Measurements from ENCODE around the gene TENM4. TPM values are rescaled to one million over a fixed set of nuclear protein-coding genes. Genes with fewer than 3 reads are reported as not detected.

The TENM4 gene
- total RNA-seq, 2 experiments from 2014 or later, result not detected

DNA sequence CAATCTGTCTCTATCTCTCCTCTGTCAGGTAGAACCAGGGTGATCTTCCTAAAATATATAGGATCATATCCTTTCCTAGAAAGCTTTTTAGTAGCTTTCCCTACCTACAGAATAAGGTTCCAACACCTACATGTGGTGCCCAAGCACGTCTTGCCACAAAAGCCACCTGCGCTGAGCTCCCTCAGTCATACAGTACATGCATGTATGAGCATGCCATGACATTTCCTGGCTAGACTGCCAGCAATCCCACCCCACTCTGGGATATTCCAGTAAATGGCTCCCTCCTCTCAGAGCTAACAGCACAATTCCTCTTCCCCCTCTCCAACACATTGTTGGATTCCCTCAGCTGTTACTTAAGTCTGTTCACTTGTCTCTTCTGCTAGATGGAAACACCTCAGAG, 398.0 kb downstream of the TENM4 start:
- CTCF ChIA-PET (ENCODE audit: unreplicated experiment), result no interaction called here
- intact Hi-C loops (cut with micrococcal nuclease; ENCODE audit: unreplicated experiment), result no loop called here

GRCh38 chr11:79040348-79040747, 400.5 kb downstream of the TENM4 start:
- CTCF ChIA-PET (ENCODE audit: unreplicated experiment), result no interaction called here
- no peaks in the 10 kb centered on the region for H3K9me2 ChIP-seq (ENCODE audit: insufficient read depth, low read length)
- DNase-seq (ENCODE audit: low spot score), result no peak
- H4K20me1 ChIP-seq (ENCODE audit: insufficient read depth, low read length), result no peaks in the 10 kb centered on the region
- H3K9me3 ChIP-seq (ENCODE audit: low read length), result no peaks in the 10 kb centered on the region
- no peaks in the 10 kb centered on the region for H3K4me1 ChIP-seq (ENCODE audit: insufficient read depth, low read length, poor library complexity, severe bottlenecking)
- H2AFZ ChIP-seq (ENCODE audit: low read length), result no peak overlapping the region
- no peak overlapping the region for H3K27ac ChIP-seq (ENCODE audit: low read depth, low read length, poor library complexity, severe bottlenecking)
- BruUV-seq (replicated peaks), result no TSS peak
- no peak overlapping the region for H3K4me2 ChIP-seq (ENCODE audit: low read length)
- POLR2A ChIA-PET, result interaction anchor here (0.5 to 0.7 kb wide), 2 partner anchors 10 to 1496 kb away, joined by 3 to 6 read pairs; no protein-coding TSS in a partner anchor
- no peaks in the 10 kb centered on the region for H3K79me2 ChIP-seq (ENCODE audit: insufficient read depth, low read depth, low read length)
- intact Hi-C loops (cut with micrococcal nuclease; ENCODE audit: unreplicated experiment), result no loop called here
- TF ChIP-seq CTCF (conservative IDR thresholded peaks at IDR 0.05; ENCODE audit: low read length) (no peak), EZH2phosphoT487 (IDR thresholded peaks at IDR 0.05; ENCODE audit: borderline replicate concordance, low read depth, low read length) (no peak)
- no peak overlapping the region for H3K4me3 ChIP-seq (ENCODE audit: low read depth, low read length, poor library complexity, severe bottlenecking)
- no peaks in the 10 kb centered on the region for H3K36me3 ChIP-seq (ENCODE audit: insufficient read depth, low read length)

More for the DNA sequence above, 398.0 kb downstream of the TENM4 start:
- Histone ChIP-seq H3K9me3 (ENCODE audit: low read length) (no peaks in the 10 kb centered on the region), H3K4me1 (ENCODE audit: insufficient read depth, low read length, poor library complexity, severe bottlenecking) (no peaks in the 10 kb centered on the region), H3K4me3 (ENCODE audit: low read depth, low read length, poor library complexity, severe bottlenecking) (no peak overlapping the region), H3K9me2 (ENCODE audit: insufficient read depth, low read length) (no peaks in the 10 kb centered on the region), H3K4me2 (ENCODE audit: low read length) (no peak overlapping the region), H4K20me1 (ENCODE audit: insufficient read depth, low read length) (no peaks in the 10 kb centered on the region), H3K79me2 (ENCODE audit: insufficient read depth, low read depth, low read length) (no peaks in the 10 kb centered on the region), H3K36me3 (ENCODE audit: insufficient read depth, low read length) (no peaks in the 10 kb centered on the region), H2AFZ (ENCODE audit: low read length) (no peak overlapping the region), H3K27ac (ENCODE audit: low read depth, low read length, poor library complexity, severe bottlenecking) (no peak overlapping the region)
- POLR2A ChIA-PET, result interaction anchor here (0.5 kb wide), 1 partner anchor 308 kb away, joined by 3 read pairs; no protein-coding TSS in a partner anchor
- TF ChIP-seq EZH2phosphoT487 (IDR thresholded peaks at IDR 0.05; ENCODE audit: borderline replicate concordance, low read depth, low read length) (no peak), CTCF (conservative IDR thresholded peaks at IDR 0.05; ENCODE audit: low read length) (no peak)
- BruUV-seq (replicated peaks), result no TSS peak
- DNase-seq (ENCODE audit: low spot score), result no peak

- DNase-seq (ENCODE audit: low spot score), result no peak
- intact Hi-C loops (cut with micrococcal nuclease; ENCODE audit: unreplicated experiment), result no loop called here
- H3K9me3 ChIP-seq (ENCODE audit: low read length), result no peaks in the 10 kb centered on the region
- no peak overlapping the region for H3K4me3 ChIP-seq (ENCODE audit: low read depth, low read length, poor library complexity, severe bottlenecking)
- no peak overlapping the region for H2AFZ ChIP-seq (ENCODE audit: low read length)
- no peaks in the 10 kb centered on the region for H3K79me2 ChIP-seq (ENCODE audit: insufficient read depth, low read depth, low read length)
- no TSS peak for BruUV-seq (replicated peaks)
- no peak overlapping the region for H3K4me2 ChIP-seq (ENCODE audit: low read length)
- H3K9me2 ChIP-seq (ENCODE audit: insufficient read depth, low read length), result no peaks in the 10 kb centered on the region
- CTCF ChIA-PET (ENCODE audit: unreplicated experiment), result no interaction called here
- no peaks in the 10 kb centered on the region for H3K36me3 ChIP-seq (ENCODE audit: insufficient read depth, low read length)
- TF ChIP-seq EZH2phosphoT487 (IDR thresholded peaks at IDR 0.05; ENCODE audit: borderline replicate concordance, low read depth, low read length) (no peak), CTCF (conservative IDR thresholded peaks at IDR 0.05; ENCODE audit: low read length) (no peak)
- POLR2A ChIA-PET, result no interaction called here
- H4K20me1 ChIP-seq (ENCODE audit: insufficient read depth, low read length), result no peaks in the 10 kb centered on the region
- no peaks in the 10 kb centered on the region for H3K4me1 ChIP-seq (ENCODE audit: insufficient read depth, low read length, poor library complexity, severe bottlenecking)
- H3K27ac ChIP-seq (ENCODE audit: low read depth, low read length, poor library complexity, severe bottlenecking), result no peak overlapping the region
These were observed 401.7 kb downstream of the TENM4 start for GRCh38 chr11:79039122-79039521.
